Measurements from ENCODE around the gene KIF5B.

Gene KIF5B

DNA sequence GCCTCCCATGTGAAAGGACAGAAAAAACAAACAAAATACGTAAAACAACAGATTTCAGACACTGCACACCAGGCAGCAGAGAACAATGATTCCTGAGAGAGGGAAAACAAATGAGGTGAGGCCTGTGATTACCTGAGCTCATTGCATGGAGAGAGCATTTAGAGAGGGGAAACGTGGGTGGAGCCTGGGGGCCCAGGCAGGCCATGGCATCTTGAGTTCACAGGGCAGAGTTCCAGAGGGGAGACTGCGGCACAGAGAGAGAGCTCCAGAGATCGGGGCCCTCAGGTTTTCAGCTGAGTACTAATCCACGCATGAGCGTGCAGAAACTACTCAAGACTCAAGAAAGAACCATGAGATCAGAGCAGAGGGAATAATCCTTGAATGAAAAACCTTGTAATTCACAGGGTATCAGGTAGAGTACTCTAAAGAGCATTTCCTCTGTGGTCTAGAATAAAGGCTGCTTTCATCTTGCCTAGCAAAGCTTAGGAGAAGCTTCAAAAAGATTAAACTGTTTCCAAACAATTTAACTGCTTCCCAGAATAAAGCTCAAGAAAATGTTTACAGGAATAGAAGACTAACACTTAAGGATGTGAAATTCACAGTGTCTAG is 81.0 kb downstream of the KIF5B start:
- TF ChIP-seq, protein P1, sequence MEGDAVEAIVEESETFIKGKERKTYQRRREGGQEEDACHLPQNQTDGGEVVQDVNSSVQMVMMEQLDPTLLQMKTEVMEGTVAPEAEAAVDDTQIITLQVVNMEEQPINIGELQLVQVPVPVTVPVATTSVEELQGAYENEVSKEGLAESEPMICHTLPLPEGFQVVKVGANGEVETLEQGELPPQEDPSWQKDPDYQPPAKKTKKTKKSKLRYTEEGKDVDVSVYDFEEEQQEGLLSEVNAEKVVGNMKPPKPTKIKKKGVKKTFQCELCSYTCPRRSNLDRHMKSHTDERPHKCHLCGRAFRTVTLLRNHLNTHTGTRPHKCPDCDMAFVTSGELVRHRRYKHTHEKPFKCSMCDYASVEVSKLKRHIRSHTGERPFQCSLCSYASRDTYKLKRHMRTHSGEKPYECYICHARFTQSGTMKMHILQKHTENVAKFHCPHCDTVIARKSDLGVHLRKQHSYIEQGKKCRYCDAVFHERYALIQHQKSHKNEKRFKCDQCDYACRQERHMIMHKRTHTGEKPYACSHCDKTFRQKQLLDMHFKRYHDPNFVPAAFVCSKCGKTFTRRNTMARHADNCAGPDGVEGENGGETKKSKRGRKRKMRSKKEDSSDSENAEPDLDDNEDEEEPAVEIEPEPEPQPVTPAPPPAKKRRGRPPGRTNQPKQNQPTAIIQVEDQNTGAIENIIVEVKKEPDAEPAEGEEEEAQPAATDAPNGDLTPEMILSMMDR (IDR thresholded peaks at IDR 0.05): no peak

DNA sequence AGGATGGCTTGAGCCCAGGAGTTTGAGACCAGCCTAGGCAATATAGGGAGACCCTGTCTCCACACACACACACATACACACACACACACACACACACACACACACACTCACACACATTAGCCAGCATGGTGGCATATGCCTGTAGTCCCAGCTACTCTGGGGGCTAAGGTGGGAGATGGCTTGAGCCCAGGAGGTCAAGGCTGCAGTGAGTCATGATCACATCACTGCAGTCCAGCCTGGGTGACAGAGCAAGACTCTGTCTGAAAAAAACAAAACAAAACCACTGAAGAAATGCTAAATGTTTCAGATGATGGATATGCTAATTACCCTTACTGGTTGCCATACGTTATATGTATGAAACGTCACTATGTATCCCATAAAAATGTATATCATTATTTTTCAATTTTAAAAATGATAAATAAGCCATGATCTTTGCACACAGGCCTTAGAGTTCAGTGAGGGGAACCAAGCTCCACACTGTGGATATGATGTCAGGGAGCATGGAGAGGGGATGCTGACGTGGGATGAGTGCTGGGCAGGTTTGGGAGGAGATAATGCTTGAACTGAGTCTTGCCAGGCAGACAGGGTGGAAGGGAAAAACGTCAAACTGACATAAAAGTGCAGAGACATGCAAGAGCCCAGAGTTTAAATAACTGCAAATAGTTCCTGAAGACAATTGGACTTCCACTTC is 81.6 kb downstream of the KIF5B start:
- TF ChIP-seq, protein P1 (IDR thresholded peaks at IDR 0.05): no peak

DNA sequence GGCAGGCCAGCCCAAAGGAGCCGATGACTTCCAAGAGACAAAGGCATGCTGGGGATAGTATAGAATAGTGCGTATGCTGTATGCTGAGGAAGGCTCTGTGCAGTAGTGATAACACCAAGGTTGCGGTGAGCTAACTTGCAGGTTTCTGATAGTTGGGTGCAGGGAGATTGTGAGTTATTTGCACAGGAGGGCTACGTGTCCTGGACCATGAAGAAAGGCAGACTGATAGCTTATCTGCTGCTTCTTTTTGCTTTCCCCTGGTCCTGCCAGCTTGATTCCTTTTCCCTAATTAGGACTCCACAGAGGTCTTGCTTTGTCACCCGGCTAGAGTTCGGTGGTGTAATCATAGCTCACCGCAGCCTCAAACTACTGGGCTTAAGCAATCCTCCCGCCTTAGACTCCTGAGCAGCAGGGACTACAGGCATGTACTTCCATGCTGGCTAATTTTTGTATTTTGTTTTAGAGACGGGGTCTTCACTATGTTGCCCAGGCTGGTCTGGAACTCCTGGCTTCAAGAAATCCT is 83.6 kb downstream of the KIF5B start:
- TF ChIP-seq, protein P1 (IDR thresholded peaks at IDR 0.05): no peak

DNA sequence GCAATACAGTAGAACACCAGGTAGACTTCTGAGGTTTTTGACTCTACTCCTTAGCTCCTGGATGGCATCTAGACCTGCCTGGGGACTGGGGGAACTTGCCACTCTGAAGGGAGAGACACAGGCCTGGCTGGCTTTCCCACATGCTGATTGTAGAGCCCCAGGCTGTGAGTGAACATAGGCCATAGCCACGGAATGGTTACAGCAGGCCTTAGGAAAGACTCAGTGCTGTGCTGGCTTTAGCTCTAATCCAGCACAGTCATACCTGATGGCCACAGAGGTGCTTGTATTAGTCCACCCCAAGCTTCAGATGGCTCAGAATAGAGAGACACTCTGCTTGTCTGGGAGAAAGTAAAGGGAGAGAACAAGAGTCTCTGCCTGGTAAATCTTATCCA is 92.6 kb downstream of the KIF5B start:
- TF ChIP-seq, protein P1 (IDR thresholded peaks at IDR 0.05): no peak

DNA sequence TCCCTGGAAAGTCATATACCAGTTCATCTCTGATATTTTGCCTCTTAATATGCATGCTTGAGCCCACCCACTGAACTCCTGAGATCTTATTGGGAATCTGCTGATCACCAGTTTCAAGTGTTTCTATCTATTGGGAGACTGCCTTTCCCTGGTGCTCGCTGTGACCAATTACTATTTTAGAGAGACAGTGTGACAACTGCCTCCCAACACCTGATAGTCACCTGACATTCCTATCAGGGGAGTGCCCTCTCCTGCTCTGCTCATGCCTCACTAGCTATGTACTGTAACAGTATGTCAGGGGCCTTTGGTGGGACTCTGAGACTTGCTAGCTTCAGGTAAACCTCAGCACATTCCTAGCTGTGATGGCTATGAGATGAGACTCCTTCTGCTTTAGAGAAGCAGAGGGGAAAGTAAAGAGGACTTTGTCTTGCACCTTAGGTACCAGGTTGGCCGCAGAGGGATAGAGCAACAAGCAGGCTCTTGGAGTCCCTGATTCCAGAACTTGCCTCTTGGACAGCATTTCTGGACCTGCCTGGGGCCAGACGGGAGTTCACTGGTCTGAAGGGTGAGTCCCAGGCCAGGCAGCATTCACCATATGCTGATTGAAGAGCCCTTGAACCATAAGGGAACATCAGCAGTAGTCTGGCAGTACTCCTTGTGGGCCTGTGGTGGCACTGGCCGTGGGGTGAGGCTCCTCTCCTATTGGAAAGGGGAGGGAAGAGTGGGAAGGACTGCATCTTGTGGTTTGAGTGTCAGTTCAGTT is 93.2 kb downstream of the KIF5B start:
- TF ChIP-seq, protein P1 (IDR thresholded peaks at IDR 0.05): no peak

DNA sequence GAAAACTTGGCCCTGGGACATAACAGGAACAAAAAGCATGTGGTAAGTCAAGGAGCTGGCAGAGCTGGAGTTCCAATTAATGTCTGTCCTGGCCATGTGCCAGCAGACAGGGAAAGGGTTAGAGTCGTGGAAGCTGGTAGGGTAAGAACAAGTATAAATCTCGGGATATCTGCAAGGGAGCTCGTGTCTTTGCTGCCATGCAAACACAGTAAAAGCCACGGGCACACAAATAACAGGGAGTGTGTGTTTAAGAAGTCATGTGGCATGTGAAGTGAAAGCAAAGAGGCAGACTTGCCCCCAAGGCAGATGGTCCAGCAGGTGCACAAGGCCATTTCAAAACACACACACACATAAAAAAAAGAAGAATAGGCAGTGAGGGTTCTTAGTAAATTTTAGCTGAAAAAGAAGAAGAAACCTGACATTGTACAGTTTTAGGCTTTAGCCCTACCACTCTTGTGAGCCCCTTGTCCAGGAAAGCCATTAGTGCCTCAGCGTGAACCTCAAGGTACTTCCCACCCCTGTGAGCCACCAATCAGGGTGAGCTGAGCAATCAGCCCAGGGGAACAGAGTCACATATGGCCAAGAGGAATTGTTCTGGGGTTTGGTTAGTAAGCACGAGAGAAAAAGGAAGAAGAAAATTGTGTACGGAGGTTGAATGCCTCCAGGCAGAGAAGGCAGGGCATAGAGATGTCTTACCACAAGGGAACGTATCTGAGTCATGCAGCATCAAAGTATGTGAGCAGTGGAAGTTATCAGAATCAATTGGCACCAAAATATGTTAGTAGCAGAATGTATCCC is 94.7 kb downstream of the KIF5B start:
- TF ChIP-seq, protein P1 (IDR thresholded peaks at IDR 0.05): no peak

All from LNCAP (cell line).